DMS79 (cell line): ENCODE data around the gene C4BPB.
A peak's percentile ranks its signal among the peaks of the same experiment; 100 is the strongest.
"Not testable (repeated sequence)": the region's sequence is repeated elsewhere in the genome, so short reads cannot be mapped to it uniquely, and the experiment has no call there.

ENCODE experiments used
- DNase-seq: peaks from one replicate; lab custom pipeline; 2025; lab: John Stamatoyannopoulos, UW

Gene C4BPB

GRCh38 chr1:207088701-207089626 lies at the start of gene C4BPB:
Gene C4BPB (plus strand): TSS chr1:207088860. CDS start chr1:207089532, 672 bp downstream.
- no peak for DNase-seq

- DNase-seq: no peak
These were observed 49.1 kb upstream of the C4BPB start for GRCh38 chr1:207039380-207040180.

GRCh38 chr1:207040181-207040533 lies 48.5 kb upstream of the C4BPB start:
- no peak for DNase-seq

- not testable (repeated sequence) for DNase-seq
These were observed 47.3 kb upstream of the C4BPB start for GRCh38 chr1:207041397-207041796.

- DNase-seq: no peak
These were observed 43.2 kb upstream of the C4BPB start for GRCh38 chr1:207045453-207045852.

GRCh38 chr1:207047505-207047904 lies 41.2 kb upstream of the C4BPB start:
- no peak for DNase-seq

GRCh38 chr1:207048041-207048440 lies 40.6 kb upstream of the C4BPB start:
- no peak for DNase-seq

GRCh38 chr1:207049054-207049453 lies 39.6 kb upstream of the C4BPB start:
- no peak for DNase-seq

- DNase-seq: no peak
These were observed 39.1 kb upstream of the C4BPB start for GRCh38 chr1:207049514-207049913.

GRCh38 chr1:207049974-207050391 lies 38.7 kb upstream of the C4BPB start:
- DNase-seq: peak; percentile 25

- DNase-seq: peak; percentile 71
These were observed 38.0 kb upstream of the C4BPB start for GRCh38 chr1:207050480-207051190.

- DNase-seq: no peak
These were observed 37.3 kb upstream of the C4BPB start, which contains the start of gene YOD1 for GRCh38 chr1:207051191-207051943. Gene YOD1 (minus strand): TSS chr1:207051208. CDS start chr1:207051030, 178 bp downstream.

- DNase-seq: peak; percentile 99
These were observed 35.5 kb upstream of the C4BPB start, which contains the start of gene PFKFB2 for GRCh38 chr1:207052911-207053769. Gene PFKFB2 (plus strand): TSS chr1:207053275. CDS start chr1:207054718, 1,443 bp downstream.

- DNase-seq: no peak
These were observed 34.2 kb upstream of the C4BPB start for GRCh38 chr1:207054491-207054890.

- DNase-seq: no peak
These were observed 33.2 kb upstream of the C4BPB start for GRCh38 chr1:207055386-207056001.

- DNase-seq: no peak
These were observed 32.0 kb upstream of the C4BPB start for GRCh38 chr1:207056673-207057072.

- no peak for DNase-seq
These were observed 30.4 kb upstream of the C4BPB start for GRCh38 chr1:207058252-207058651.

GRCh38 chr1:207058878-207059867 lies 29.5 kb upstream of the C4BPB start:
- DNase-seq: peak; percentile 89

GRCh38 chr1:207059881-207060280 lies 28.8 kb upstream of the C4BPB start:
- DNase-seq: no peak
